Measurements from ENCODE around the gene NOTCH2. TPM values are rescaled to one million over a fixed set of nuclear protein-coding genes. Genes with fewer than 3 reads are reported as not detected.
"Not testable (repeated sequence)": the region's sequence is repeated elsewhere in the genome, so short reads cannot be mapped to it uniquely, and the experiment has no call there.

NOTCH2 gene
- total RNA-seq, 1 experiment from 2014 or later: 106 TPM

DNA sequence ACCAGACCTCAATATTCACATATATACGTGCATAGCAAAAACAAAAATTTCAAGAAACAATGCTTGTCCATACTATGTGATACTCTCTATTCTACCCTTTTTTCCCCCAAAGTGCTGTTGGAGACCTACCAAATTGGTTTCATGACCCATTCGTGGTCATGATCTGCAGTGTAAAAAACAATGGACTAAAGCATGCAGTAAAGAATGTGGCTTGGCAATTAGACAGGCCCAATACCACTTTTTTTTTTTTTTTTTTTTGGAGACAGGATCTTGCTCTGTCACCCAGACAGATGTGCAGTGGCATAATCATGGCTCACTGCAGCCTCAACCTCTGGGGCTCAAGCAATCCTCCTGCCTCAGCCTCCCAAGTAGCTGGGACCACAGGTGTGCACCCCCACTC, 21.3 kb downstream of the NOTCH2 start:
- DNase-seq: peak in 1 of 2 experiments; percentile 10
- POLR2A ChIA-PET (ENCODE audit: unreplicated experiment): not testable (repeated sequence)

DNA sequence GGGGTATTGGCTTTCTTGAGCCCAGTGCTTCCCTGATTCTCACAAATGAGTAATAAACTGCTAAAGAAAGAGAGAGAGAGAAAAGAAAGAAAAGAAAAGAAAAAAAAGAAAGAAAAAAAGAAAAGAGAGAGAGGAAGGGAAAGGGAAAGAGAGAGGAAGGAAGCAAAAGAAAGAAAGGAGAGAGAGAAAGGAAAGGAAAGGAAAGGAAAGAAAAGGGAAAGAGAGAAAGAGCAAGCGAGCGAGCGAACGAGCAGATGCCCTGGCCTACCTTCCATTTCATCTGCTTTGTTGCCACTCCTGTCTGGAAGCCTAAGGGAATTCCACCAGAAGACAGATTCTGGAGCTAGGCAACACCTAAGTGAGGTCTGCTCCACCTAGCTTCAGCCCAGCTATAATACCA, 27.7 kb downstream of the NOTCH2 start:
- H3K27me3 ChIP-seq (ENCODE audit: insufficient read depth, low read depth); H4K20me1 ChIP-seq (ENCODE audit: insufficient read depth); H3K9me2 ChIP-seq (ENCODE audit: insufficient read depth); CTCF ChIA-PET; H3K27ac ChIP-seq; H2AFZ ChIP-seq; H3K9me3 ChIP-seq (ENCODE audit: insufficient read depth, low read depth); H3K79me2 ChIP-seq (ENCODE audit: low read depth); H3K36me3 ChIP-seq (ENCODE audit: low read depth); BruUV-seq (replicated peaks); H3F3A ChIP-seq (ENCODE audit: insufficient read depth, low read depth); DNase-seq; intact Hi-C loops (cut with micrococcal nuclease; ENCODE audit: unreplicated experiment); POLR2A ChIA-PET (ENCODE audit: unreplicated experiment); H3K4me3 ChIP-seq; H3K4me1 ChIP-seq (replicated peaks; ENCODE audit: insufficient read depth); H3K4me2 ChIP-seq: not testable (repeated sequence)

More for the DNA sequence above, 21.3 kb downstream of the NOTCH2 start:
- H3K27me3 ChIP-seq (ENCODE audit: insufficient read depth, low read depth); H3K4me3 ChIP-seq; H3K36me3 ChIP-seq (ENCODE audit: low read depth); H3K4me2 ChIP-seq; H3K9me3 ChIP-seq (ENCODE audit: insufficient read depth, low read depth); CTCF ChIA-PET; intact Hi-C loops (cut with micrococcal nuclease; ENCODE audit: unreplicated experiment); H3K27ac ChIP-seq; H4K20me1 ChIP-seq (ENCODE audit: insufficient read depth); H3K9me2 ChIP-seq (ENCODE audit: insufficient read depth); BruUV-seq (replicated peaks); H2AFZ ChIP-seq; H3F3A ChIP-seq (ENCODE audit: insufficient read depth, low read depth); H3K4me1 ChIP-seq (replicated peaks; ENCODE audit: insufficient read depth); H3K79me2 ChIP-seq (ENCODE audit: low read depth): not testable (repeated sequence)

DNA sequence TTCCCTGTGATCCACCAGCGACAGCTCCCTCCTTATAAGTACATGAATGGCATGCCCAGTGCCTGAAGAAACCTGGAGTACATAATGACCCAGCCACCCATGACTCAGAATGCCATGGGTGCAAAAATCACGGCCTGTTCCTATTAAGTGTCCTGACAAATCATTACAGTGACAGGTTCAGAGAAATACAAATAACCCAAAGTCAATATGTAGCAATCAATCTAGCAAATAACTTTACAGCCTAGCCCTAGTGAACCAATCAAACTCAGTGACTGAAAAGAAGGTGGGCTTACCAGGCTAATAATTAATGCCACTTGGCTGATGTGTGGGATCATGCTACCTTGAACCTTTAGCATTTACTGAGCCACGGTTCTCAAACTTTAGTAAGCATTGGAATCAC, 37.2 kb downstream of the NOTCH2 start:
- CTCF ChIA-PET; H3F3A ChIP-seq (ENCODE audit: insufficient read depth, low read depth); H3K79me2 ChIP-seq (ENCODE audit: low read depth); BruUV-seq (replicated peaks); H3K4me2 ChIP-seq; H3K9me2 ChIP-seq (ENCODE audit: insufficient read depth); H3K4me1 ChIP-seq (replicated peaks; ENCODE audit: insufficient read depth); POLR2A ChIA-PET (ENCODE audit: unreplicated experiment); H3K9me3 ChIP-seq (ENCODE audit: insufficient read depth, low read depth); DNase-seq; H3K36me3 ChIP-seq (ENCODE audit: low read depth); H3K4me3 ChIP-seq; intact Hi-C loops (cut with micrococcal nuclease; ENCODE audit: unreplicated experiment); H3K27me3 ChIP-seq (ENCODE audit: insufficient read depth, low read depth); H4K20me1 ChIP-seq (ENCODE audit: insufficient read depth); H2AFZ ChIP-seq; H3K27ac ChIP-seq: not testable (repeated sequence)

DNA sequence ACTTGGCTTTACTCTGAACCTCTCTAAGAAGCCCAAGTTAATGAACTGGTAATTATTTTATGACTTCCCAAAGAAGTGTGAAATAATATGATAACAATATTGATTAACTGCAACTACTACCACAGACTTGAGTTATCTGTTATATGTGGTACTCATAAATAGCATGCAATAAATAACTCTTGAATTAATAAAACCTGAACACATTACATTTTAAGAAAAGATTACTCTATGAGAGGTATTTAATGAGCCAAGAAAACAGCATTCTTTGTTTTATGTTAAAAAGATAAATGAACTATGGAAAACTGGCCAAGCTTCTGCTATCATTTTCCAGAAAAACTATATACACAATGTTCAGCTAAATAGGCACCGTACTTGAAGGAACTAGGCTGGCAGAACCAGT, 45.7 kb downstream of the NOTCH2 start:
- H3K4me3 ChIP-seq; H3K79me2 ChIP-seq (ENCODE audit: low read depth); H4K20me1 ChIP-seq (ENCODE audit: insufficient read depth); CTCF ChIA-PET; H3F3A ChIP-seq (ENCODE audit: insufficient read depth, low read depth); H2AFZ ChIP-seq; H3K27ac ChIP-seq; H3K4me2 ChIP-seq; BruUV-seq (replicated peaks); H3K36me3 ChIP-seq (ENCODE audit: low read depth); H3K4me1 ChIP-seq (replicated peaks; ENCODE audit: insufficient read depth); H3K9me3 ChIP-seq (ENCODE audit: insufficient read depth, low read depth); H3K27me3 ChIP-seq (ENCODE audit: insufficient read depth, low read depth); POLR2A ChIA-PET (ENCODE audit: unreplicated experiment); H3K9me2 ChIP-seq (ENCODE audit: insufficient read depth); intact Hi-C loops (cut with micrococcal nuclease; ENCODE audit: unreplicated experiment); DNase-seq: not testable (repeated sequence)

DNA sequence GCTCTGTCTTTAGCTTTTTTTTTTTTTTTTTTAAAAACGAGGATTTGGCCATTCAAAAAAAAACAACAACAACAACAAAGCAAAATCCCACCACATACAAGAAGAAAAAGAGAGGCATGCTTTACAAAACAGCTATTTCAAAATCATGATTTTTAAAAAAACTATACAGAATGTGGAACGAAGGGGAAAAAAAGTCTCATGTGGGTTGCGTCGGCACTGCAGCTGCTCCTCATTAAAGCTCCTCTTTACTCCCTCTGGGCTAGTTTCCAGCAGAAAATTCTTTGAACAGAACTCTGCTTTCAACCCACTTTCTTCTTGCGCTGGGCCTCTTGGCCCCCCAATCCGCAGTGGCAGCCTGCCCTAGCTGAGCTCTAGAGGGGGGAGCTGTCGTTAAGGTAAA, 54.5 kb downstream of the NOTCH2 start:
- POLR2A ChIA-PET (ENCODE audit: unreplicated experiment); H3K79me2 ChIP-seq (ENCODE audit: low read depth); DNase-seq; H3K27me3 ChIP-seq (ENCODE audit: insufficient read depth, low read depth); H3K36me3 ChIP-seq (ENCODE audit: low read depth); BruUV-seq (replicated peaks); CTCF ChIA-PET; H3K4me2 ChIP-seq; H3K9me2 ChIP-seq (ENCODE audit: insufficient read depth); H3K4me1 ChIP-seq (replicated peaks; ENCODE audit: insufficient read depth); H3K4me3 ChIP-seq; H3K9me3 ChIP-seq (ENCODE audit: insufficient read depth, low read depth); intact Hi-C loops (cut with micrococcal nuclease; ENCODE audit: unreplicated experiment); H3K27ac ChIP-seq; H4K20me1 ChIP-seq (ENCODE audit: insufficient read depth); H3F3A ChIP-seq (ENCODE audit: insufficient read depth, low read depth); H2AFZ ChIP-seq: not testable (repeated sequence)

DNA sequence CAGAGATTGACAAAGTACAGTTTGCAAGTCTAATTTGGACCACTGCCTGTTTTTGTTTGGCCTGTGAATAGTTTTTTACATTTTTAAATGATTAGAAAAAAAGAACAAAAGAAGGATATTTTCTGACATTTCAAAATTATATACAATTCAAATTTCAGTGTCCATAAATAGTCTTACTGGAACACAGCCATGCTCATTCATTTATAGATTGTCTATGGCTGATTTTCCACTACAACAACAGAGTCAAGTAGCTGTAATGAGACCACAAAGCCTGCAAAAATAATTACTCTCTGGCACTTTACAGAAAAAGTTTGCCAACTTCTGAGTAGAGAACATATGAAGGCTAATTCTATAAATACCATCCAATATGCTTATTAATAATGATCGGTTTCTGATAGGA, 61.1 kb downstream of the NOTCH2 start:
- DNase-seq; H3K36me3 ChIP-seq (ENCODE audit: low read depth); H3K4me3 ChIP-seq; H3K9me3 ChIP-seq (ENCODE audit: insufficient read depth, low read depth); H4K20me1 ChIP-seq (ENCODE audit: insufficient read depth); H3K27me3 ChIP-seq (ENCODE audit: insufficient read depth, low read depth); BruUV-seq (replicated peaks); H3K4me2 ChIP-seq; intact Hi-C loops (cut with micrococcal nuclease; ENCODE audit: unreplicated experiment); POLR2A ChIA-PET (ENCODE audit: unreplicated experiment); H3K79me2 ChIP-seq (ENCODE audit: low read depth); H3K9me2 ChIP-seq (ENCODE audit: insufficient read depth); H3K27ac ChIP-seq; CTCF ChIA-PET; H3F3A ChIP-seq (ENCODE audit: insufficient read depth, low read depth); H3K4me1 ChIP-seq (replicated peaks; ENCODE audit: insufficient read depth); H2AFZ ChIP-seq: not testable (repeated sequence)

DNA sequence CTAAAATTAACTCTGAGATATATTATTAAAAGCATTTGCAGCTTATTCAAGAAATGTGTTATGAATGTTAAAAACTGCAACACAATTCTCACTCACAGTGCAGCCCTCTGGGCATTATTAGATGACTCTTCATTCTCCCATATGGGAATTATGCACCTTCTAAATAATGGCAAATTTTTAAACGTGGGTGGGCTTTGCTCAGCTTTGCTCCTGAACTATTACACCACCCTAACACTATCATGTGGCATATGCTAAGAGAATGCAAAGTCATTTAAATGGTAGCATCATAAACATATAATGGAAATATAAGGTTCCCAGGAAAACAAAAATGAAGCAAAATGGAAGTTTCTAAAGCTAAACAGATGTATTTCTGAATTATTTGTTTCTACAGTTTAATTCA, 61.6 kb downstream of the NOTCH2 start:
- H3K4me2 ChIP-seq; POLR2A ChIA-PET (ENCODE audit: unreplicated experiment); H3K27ac ChIP-seq; H4K20me1 ChIP-seq (ENCODE audit: insufficient read depth); DNase-seq; BruUV-seq (replicated peaks); H3K9me3 ChIP-seq (ENCODE audit: insufficient read depth, low read depth); H2AFZ ChIP-seq; H3K36me3 ChIP-seq (ENCODE audit: low read depth); H3F3A ChIP-seq (ENCODE audit: insufficient read depth, low read depth); H3K27me3 ChIP-seq (ENCODE audit: insufficient read depth, low read depth); H3K4me3 ChIP-seq; H3K9me2 ChIP-seq (ENCODE audit: insufficient read depth); intact Hi-C loops (cut with micrococcal nuclease; ENCODE audit: unreplicated experiment); H3K79me2 ChIP-seq (ENCODE audit: low read depth); H3K4me1 ChIP-seq (replicated peaks; ENCODE audit: insufficient read depth); CTCF ChIA-PET: not testable (repeated sequence)

DNA sequence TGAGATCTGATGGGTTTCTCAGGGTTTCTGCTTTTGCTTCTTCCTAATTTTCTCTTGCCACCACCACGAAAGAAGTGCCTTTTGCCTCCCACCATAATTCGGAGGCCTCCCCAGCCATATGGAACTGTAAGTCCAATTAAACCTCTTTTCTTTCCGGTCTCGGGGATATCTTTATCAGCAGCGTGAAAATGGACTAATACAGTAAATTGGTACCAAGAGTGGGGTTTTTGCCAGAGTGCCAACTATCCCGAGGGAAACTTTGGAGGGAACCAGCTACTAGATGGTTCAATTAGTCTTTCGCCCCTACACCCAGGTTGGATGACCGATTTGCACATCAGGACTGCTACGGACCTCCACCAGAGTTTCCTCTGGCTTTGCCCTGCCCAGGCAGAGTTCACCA, 68.4 kb downstream of the NOTCH2 start:
- H3K9me2 ChIP-seq (ENCODE audit: insufficient read depth); H3K4me2 ChIP-seq; H3K4me3 ChIP-seq; POLR2A ChIA-PET (ENCODE audit: unreplicated experiment); H2AFZ ChIP-seq; H3K36me3 ChIP-seq (ENCODE audit: low read depth); H3K79me2 ChIP-seq (ENCODE audit: low read depth); intact Hi-C loops (cut with micrococcal nuclease; ENCODE audit: unreplicated experiment); H3K4me1 ChIP-seq (replicated peaks; ENCODE audit: insufficient read depth); H4K20me1 ChIP-seq (ENCODE audit: insufficient read depth); DNase-seq; H3K27ac ChIP-seq; CTCF ChIA-PET; H3F3A ChIP-seq (ENCODE audit: insufficient read depth, low read depth); H3K9me3 ChIP-seq (ENCODE audit: insufficient read depth, low read depth); BruUV-seq (replicated peaks); H3K27me3 ChIP-seq (ENCODE audit: insufficient read depth, low read depth): not testable (repeated sequence)

Measured in PC-9 (cell line).